Measurements from ENCODE around the gene LPGAT1. TPM values are rescaled to one million over a fixed set of nuclear protein-coding genes. Genes with fewer than 3 reads are reported as not detected.

LPGAT1 gene
- total and polyA plus RNA-seq, 2 donors from 2014 or later = 7.1 to 67.4 TPM

GRCh38 chr1:211822677-211823407 lies 7.7 kb downstream of the LPGAT1 start:
- H3K27ac ChIP-seq (ENCODE audit: low read depth in 2 of 2, low read length in 2 of 2) = no peak overlapping the region
- intact Hi-C loops (cut with DNase I) = no loop called here
- no peak overlapping the region for H3K4me3 ChIP-seq (ENCODE audit: low read length in 3 of 3)
- H3K9me3 ChIP-seq (ENCODE audit: control insufficient read depth in 2 of 3, insufficient read depth in 1 of 3, low read length in 3 of 3) = no peaks in the 10 kb centered on the region
- peaks cover 0 to under 1% (median 0%) of the 10 kb centered on the region in 3 donors for H3K4me1 ChIP-seq (ENCODE audit: control insufficient read depth in 2 of 3, insufficient read depth in 2 of 3, low read depth in 1 of 3, low read length in 3 of 3)
- peaks cover 0 to 4% (median 0%) of the 10 kb centered on the region in 3 donors for H3K36me3 ChIP-seq (ENCODE audit: control insufficient read depth in 2 of 3, insufficient read depth in 3 of 3, low read length in 3 of 3)
- no peak overlapping the region for H3K9ac ChIP-seq (ENCODE audit: low read length in 3 of 3)
- no peak for TF ChIP-seq CTCF (IDR thresholded peaks at IDR 0.05; ENCODE audit: borderline replicate concordance, extremely low read depth, insufficient read depth)
- H3K27me3 ChIP-seq (ENCODE audit: control insufficient read depth, insufficient read depth, low read length) = no peaks in the 10 kb centered on the region
- no peak for DNase-seq
- FAIRE-seq = no peak

- intact Hi-C loops (cut with DNase I) = no loop called here
- H3K27me3 ChIP-seq (ENCODE audit: control insufficient read depth, insufficient read depth, low read length) = no peaks in the 10 kb centered on the region
- H3K9me3 ChIP-seq (ENCODE audit: control insufficient read depth in 2 of 3, insufficient read depth in 1 of 3, low read length in 3 of 3) = no peaks in the 10 kb centered on the region
- FAIRE-seq = no peak
- H3K36me3 ChIP-seq (ENCODE audit: control insufficient read depth in 2 of 3, insufficient read depth in 3 of 3, low read length in 3 of 3) = no peaks in the 10 kb centered on the region
- no peak for TF ChIP-seq CTCF (IDR thresholded peaks at IDR 0.05; ENCODE audit: borderline replicate concordance, extremely low read depth, insufficient read depth)
- no peak overlapping the region for H3K27ac ChIP-seq (ENCODE audit: low read depth in 2 of 2, low read length in 2 of 2)
- H3K4me1 ChIP-seq (ENCODE audit: control insufficient read depth in 2 of 3, insufficient read depth in 2 of 3, low read depth in 1 of 3, low read length in 3 of 3) = peaks cover 0 to 6% (median 0%) of the 10 kb centered on the region in 3 donors
- H3K9ac ChIP-seq (ENCODE audit: low read length in 3 of 3) = no peak overlapping the region
- H3K4me3 ChIP-seq (ENCODE audit: low read length in 3 of 3) = no peak overlapping the region
- DNase-seq = no peak
These were observed 14.0 kb downstream of the LPGAT1 start for GRCh38 chr1:211816586-211816985.

- DNase-seq = no peak
- Histone ChIP-seq H3K4me1 (ENCODE audit: control insufficient read depth in 2 of 3, insufficient read depth in 2 of 3, low read depth in 1 of 3, low read length in 3 of 3) (peaks cover 0 to 6% (median 0%) of the 10 kb centered on the region in 3 donors), H3K27me3 (ENCODE audit: control insufficient read depth, insufficient read depth, low read length) (no peaks in the 10 kb centered on the region), H3K9me3 (ENCODE audit: control insufficient read depth in 2 of 3, insufficient read depth in 1 of 3, low read length in 3 of 3) (no peaks in the 10 kb centered on the region), H3K9ac (ENCODE audit: low read length in 3 of 3) (no peak overlapping the region), H3K27ac (ENCODE audit: low read depth in 2 of 2, low read length in 2 of 2) (no peak overlapping the region), H3K36me3 (ENCODE audit: control insufficient read depth in 2 of 3, insufficient read depth in 3 of 3, low read length in 3 of 3) (no peaks in the 10 kb centered on the region), H3K4me3 (ENCODE audit: low read length in 3 of 3) (no peak overlapping the region)
- no peak for TF ChIP-seq CTCF (IDR thresholded peaks at IDR 0.05; ENCODE audit: borderline replicate concordance, extremely low read depth, insufficient read depth)
- FAIRE-seq = no peak
- intact Hi-C loops (cut with DNase I) = no loop called here
These were observed 16.2 kb downstream of the LPGAT1 start for GRCh38 chr1:211814313-211814712.
